ENCODE data around the gene ZNF81. TPM values are rescaled to one million over a fixed set of nuclear protein-coding genes. Genes with fewer than 3 reads are reported as not detected.
"Not testable (repeated sequence)": the region's sequence is repeated elsewhere in the genome, so short reads cannot be mapped to it uniquely, and the experiment has no call there.

Gene ZNF81
- total and polyA plus RNA-seq, 3 experiments from 2014 or later: 5.3 to 8.9 (median 7.9) TPM

DNA sequence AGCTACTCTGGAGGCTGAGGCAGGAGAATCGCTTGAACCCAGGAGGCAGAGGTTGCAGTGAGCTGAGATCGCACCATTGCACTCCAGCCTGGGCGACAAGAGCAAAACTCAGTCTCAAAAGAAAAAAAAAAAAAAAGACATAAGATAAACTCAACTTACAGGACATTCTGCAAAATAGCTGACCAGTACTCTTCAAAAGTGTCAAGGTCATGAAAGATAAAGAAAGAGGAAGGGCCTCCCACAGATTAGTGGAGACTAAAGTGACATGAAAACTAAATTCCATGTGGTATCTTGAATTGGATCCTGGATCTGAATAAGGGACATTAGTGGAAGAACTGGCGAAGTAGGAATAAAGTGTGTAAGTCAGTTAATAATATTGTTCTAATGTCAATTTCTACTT lies 103.7 kb downstream of the ZNF81 start:
- ChIA-PET CTCF (no interaction called here), POLR2A (no interaction called here)
- Mint-ChIP-seq H3K27me3 (peaks cover 0 to 10% of the 10 kb centered on the region in 2 donors), H3K4me3 (no peak overlapping the region), H3K36me3 (no peaks in the 10 kb centered on the region), H3K4me1 (peaks cover 4 to 6% (median 5%) of the 10 kb centered on the region in 3 donors), H3K27ac (peak overlapping the region in 1 of 8 donors; percentile 48), H3K9me3 (peaks cover 0 to 6% (median 2%) of the 10 kb centered on the region in 5 donors)
- DNase-seq: no peak
- no peaks in the 10 kb centered on the region for H3K9me3 ChIP-seq (ENCODE audit: low read length)
- H3K36me3 ChIP-seq (ENCODE audit: insufficient read depth, low read length): no peaks in the 10 kb centered on the region
- no peak overlapping the region for H3K27ac ChIP-seq (ENCODE audit: low read depth, low read length)
- H3K4me1 ChIP-seq (ENCODE audit: insufficient read depth, low read length): no peaks in the 10 kb centered on the region
- H3K27me3 ChIP-seq (ENCODE audit: insufficient read depth, low read length, poor library complexity, severe bottlenecking): no peaks in the 10 kb centered on the region
- no peak overlapping the region for H3K4me3 ChIP-seq (ENCODE audit: low read length)

DNA sequence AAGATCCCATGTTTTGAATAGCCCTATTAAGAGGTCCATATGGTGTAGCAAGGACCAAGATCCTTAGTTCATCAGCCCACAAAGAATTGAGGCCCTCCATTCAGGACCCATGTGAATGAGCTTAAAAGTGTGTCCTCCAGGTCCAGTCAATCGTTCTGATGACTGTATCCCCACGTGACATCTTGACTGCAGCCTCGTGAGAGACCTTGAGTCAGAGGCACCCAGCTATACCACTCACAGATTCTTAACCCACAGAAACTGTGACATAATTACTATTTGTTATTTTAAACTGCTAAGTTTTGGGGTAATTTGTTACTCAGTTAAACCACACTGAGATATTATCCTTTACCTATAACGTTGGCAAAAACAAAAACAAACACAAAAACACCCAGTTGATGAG lies 104.7 kb downstream of the ZNF81 start:
- peaks cover 2 to 3% (median 3%) of the 10 kb centered on the region in 3 donors for H3K4me1 Mint-ChIP-seq

DNA sequence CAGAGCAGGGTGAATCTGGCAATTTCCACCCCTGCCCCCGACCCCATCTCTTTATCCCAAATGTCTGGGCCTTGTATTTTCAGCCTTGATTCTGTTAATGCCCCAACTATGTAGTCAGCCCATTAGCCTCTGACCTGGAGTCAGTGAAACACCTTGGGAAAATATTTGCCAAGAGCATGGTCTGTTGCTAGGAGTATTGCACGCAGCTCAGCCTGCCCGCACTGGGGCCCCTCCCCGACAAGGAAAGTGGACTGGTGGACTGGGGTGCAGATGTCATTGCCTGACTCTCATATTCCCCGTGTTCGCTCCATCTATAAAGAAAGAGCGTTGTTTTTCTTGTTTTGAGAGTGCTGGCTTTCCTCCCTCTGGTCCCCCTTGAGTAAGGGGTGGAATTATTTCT lies 118.6 kb downstream of the ZNF81 start:
- H3K4me1 Mint-ChIP-seq; CTCF ChIA-PET; H3K27ac ChIP-seq (ENCODE audit: low read depth, low read length); DNase-seq; H3K9me3 ChIP-seq (ENCODE audit: low read length); H3K4me1 ChIP-seq (ENCODE audit: insufficient read depth, low read length); H3K4me3 Mint-ChIP-seq; H3K27ac Mint-ChIP-seq; H3K27me3 ChIP-seq (ENCODE audit: insufficient read depth, low read length, poor library complexity, severe bottlenecking); POLR2A ChIA-PET; H3K4me3 ChIP-seq (ENCODE audit: low read length); H3K27me3 Mint-ChIP-seq; H3K36me3 Mint-ChIP-seq; H3K36me3 ChIP-seq (ENCODE audit: insufficient read depth, low read length): not testable (repeated sequence)
- peaks cover 0 to 11% (median 3%) of the 10 kb centered on the region in 5 donors for H3K9me3 Mint-ChIP-seq

More for the DNA sequence above, 104.7 kb downstream of the ZNF81 start:
- H3K9me3 Mint-ChIP-seq: peaks cover 0 to 6% (median 2%) of the 10 kb centered on the region in 5 donors
- no peaks in the 10 kb centered on the region for H3K36me3 Mint-ChIP-seq
- Histone ChIP-seq H3K4me3 (ENCODE audit: low read length) (no peak overlapping the region), H3K36me3 (ENCODE audit: insufficient read depth, low read length) (no peaks in the 10 kb centered on the region), H3K27ac (ENCODE audit: low read depth, low read length) (no peak overlapping the region), H3K9me3 (ENCODE audit: low read length) (no peaks in the 10 kb centered on the region), H3K4me1 (ENCODE audit: insufficient read depth, low read length) (no peaks in the 10 kb centered on the region), H3K27me3 (ENCODE audit: insufficient read depth, low read length, poor library complexity, severe bottlenecking) (no peaks in the 10 kb centered on the region)
- ChIA-PET CTCF (no interaction called here), POLR2A (no interaction called here)
- H3K27ac Mint-ChIP-seq: no peak overlapping the region
- no peak overlapping the region for H3K4me3 Mint-ChIP-seq
- peaks cover 0 to 10% of the 10 kb centered on the region in 2 donors for H3K27me3 Mint-ChIP-seq
- no peak for DNase-seq

DNA sequence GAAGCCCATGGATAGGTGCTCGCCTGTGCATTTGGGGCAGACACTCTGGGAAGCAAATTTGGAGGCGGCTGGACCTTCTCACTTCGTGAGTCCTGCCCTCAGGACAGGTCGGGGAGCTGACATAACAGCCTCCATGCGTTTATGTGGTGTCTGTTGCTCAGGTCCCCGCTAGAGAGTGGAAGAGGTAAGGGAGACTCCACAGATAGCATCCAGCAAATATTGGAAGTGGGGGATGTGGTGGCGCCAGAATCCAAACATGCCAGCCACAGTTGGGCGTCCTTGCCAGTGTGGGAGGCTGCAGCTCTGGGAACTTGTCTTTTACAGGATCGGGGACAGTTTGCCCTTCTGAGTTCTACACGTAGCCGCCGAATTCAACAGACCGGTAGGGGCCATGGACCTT lies 119.3 kb downstream of the ZNF81 start:
- no peak overlapping the region for H3K4me3 Mint-ChIP-seq
- no peaks in the 10 kb centered on the region for H3K36me3 ChIP-seq (ENCODE audit: insufficient read depth, low read length)
- POLR2A ChIA-PET: no interaction called here

DNA sequence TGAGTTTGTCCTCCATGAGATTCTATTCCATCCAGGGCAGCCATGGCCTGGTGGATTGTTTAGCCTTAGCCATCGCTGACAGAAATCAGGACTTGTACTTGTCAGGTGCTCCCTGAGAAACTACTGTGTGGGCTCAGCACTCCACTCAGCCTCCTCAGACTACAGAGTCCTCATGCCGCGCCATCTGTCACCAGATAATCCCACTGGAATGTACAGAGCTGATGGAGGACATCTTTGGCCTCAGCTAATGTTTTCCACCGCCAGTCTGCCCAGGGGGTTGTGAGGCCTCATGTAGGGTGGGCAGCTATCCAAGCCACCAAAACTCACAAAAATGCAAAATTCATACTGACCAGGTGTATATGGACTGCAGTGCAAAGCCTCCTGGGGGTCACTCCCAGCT lies 121.5 kb downstream of the ZNF81 start:
- H3K27me3 ChIP-seq (ENCODE audit: insufficient read depth, low read length, poor library complexity, severe bottlenecking); H3K9me3 Mint-ChIP-seq; H3K36me3 ChIP-seq (ENCODE audit: insufficient read depth, low read length); H3K27ac ChIP-seq (ENCODE audit: low read depth, low read length); H3K4me1 Mint-ChIP-seq; H3K36me3 Mint-ChIP-seq; H3K9me3 ChIP-seq (ENCODE audit: low read length); DNase-seq; POLR2A ChIA-PET; H3K4me3 Mint-ChIP-seq; H3K4me1 ChIP-seq (ENCODE audit: insufficient read depth, low read length); H3K27me3 Mint-ChIP-seq; H3K27ac Mint-ChIP-seq; H3K4me3 ChIP-seq (ENCODE audit: low read length): not testable (repeated sequence)
- CTCF ChIA-PET: interaction anchor here (1.4 kb wide), 2 partner anchors 69 to 71 kb away, joined by 3 to 6 read pairs; no protein-coding TSS in a partner anchor

More for the DNA sequence above, 119.3 kb downstream of the ZNF81 start:
- Mint-ChIP-seq H3K4me1 (no peaks in the 10 kb centered on the region), H3K27me3 (peaks cover 0 to 4% of the 10 kb centered on the region in 2 donors), H3K27ac (peak overlapping the region in 1 of 8 donors; percentile 54), H3K9me3 (peaks cover 0 to 9% (median 0%) of the 10 kb centered on the region in 5 donors), H3K36me3 (no peaks in the 10 kb centered on the region)
- Histone ChIP-seq H3K4me1 (ENCODE audit: insufficient read depth, low read length) (no peaks in the 10 kb centered on the region), H3K4me3 (ENCODE audit: low read length) (no peak overlapping the region), H3K27ac (ENCODE audit: low read depth, low read length) (no peak overlapping the region), H3K9me3 (ENCODE audit: low read length) (no peaks in the 10 kb centered on the region), H3K27me3 (ENCODE audit: insufficient read depth, low read length, poor library complexity, severe bottlenecking) (no peaks in the 10 kb centered on the region)
- DNase-seq: no peak
- CTCF ChIA-PET: no interaction called here

GRCh38 chrX:47958761-47959342 lies 122.2 kb downstream of the ZNF81 start:
- Histone ChIP-seq H3K4me3 (ENCODE audit: low read length) (no peak overlapping the region), H3K9me3 (ENCODE audit: low read length) (no peaks in the 10 kb centered on the region), H3K27me3 (ENCODE audit: insufficient read depth, low read length, poor library complexity, severe bottlenecking) (no peaks in the 10 kb centered on the region), H3K36me3 (ENCODE audit: insufficient read depth, low read length) (no peaks in the 10 kb centered on the region), H3K27ac (ENCODE audit: low read depth, low read length) (no peak overlapping the region), H3K4me1 (ENCODE audit: insufficient read depth, low read length) (no peaks in the 10 kb centered on the region)
- H3K9me3 Mint-ChIP-seq: no peaks in the 10 kb centered on the region
- no peaks in the 10 kb centered on the region for H3K4me1 Mint-ChIP-seq
- ChIA-PET CTCF (interaction anchor here (1.3 to 1.4 kb wide), 4 partner anchors 64 to 71 kb away, joined by 3 to 6 read pairs (median 4); no protein-coding TSS in a partner anchor), POLR2A (no interaction called here)
- peak overlapping the region in 1 of 7 donors; percentile 15 for H3K4me3 Mint-ChIP-seq
- no peak overlapping the region for H3K27ac Mint-ChIP-seq
- peak in 1 of 5 donors; percentile 26 for DNase-seq
- H3K36me3 Mint-ChIP-seq: no peaks in the 10 kb centered on the region
- H3K27me3 Mint-ChIP-seq: peaks cover 0 to 4% of the 10 kb centered on the region in 2 donors

DNA sequence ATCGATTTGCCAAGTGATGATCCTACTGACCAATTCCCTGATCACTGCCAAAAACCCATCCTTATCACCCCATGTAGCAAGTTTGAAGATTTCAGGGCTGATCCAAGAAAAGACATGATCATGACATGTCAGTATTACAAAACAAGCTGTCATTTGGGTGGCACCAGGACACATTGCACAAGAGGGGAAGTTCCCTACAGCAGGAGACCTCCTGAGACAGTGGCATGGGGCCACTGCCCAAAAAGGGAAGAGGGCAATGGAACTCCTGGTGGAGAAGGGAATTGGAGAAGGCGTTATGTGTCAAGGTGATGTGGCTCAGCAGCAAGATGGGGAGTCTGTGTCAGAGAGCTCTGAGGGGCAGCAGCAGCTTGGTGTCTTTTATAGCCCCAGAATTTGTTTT lies 123.7 kb downstream of the ZNF81 start:
- H3K27me3 Mint-ChIP-seq: peaks cover 0 to 4% of the 10 kb centered on the region in 2 donors
- no peaks in the 10 kb centered on the region for H3K36me3 Mint-ChIP-seq
- no peaks in the 10 kb centered on the region for H3K4me1 ChIP-seq (ENCODE audit: insufficient read depth, low read length)
- DNase-seq: no peak
- no peaks in the 10 kb centered on the region for H3K36me3 ChIP-seq (ENCODE audit: insufficient read depth, low read length)
- H3K27ac Mint-ChIP-seq: peak overlapping the region in 2 of 8 donors; percentile 5 to 39
- H3K4me1 Mint-ChIP-seq: no peaks in the 10 kb centered on the region
- ChIA-PET CTCF (no interaction called here), POLR2A (no interaction called here)
- no peaks in the 10 kb centered on the region for H3K9me3 ChIP-seq (ENCODE audit: low read length)
- no peak overlapping the region for H3K4me3 ChIP-seq (ENCODE audit: low read length)
- H3K27ac ChIP-seq (ENCODE audit: low read depth, low read length): no peak overlapping the region
- H3K9me3 Mint-ChIP-seq: peaks cover 0 to 6% (median 0%) of the 10 kb centered on the region in 5 donors
- H3K27me3 ChIP-seq (ENCODE audit: insufficient read depth, low read length, poor library complexity, severe bottlenecking): no peaks in the 10 kb centered on the region
- no peak overlapping the region for H3K4me3 Mint-ChIP-seq

DNA sequence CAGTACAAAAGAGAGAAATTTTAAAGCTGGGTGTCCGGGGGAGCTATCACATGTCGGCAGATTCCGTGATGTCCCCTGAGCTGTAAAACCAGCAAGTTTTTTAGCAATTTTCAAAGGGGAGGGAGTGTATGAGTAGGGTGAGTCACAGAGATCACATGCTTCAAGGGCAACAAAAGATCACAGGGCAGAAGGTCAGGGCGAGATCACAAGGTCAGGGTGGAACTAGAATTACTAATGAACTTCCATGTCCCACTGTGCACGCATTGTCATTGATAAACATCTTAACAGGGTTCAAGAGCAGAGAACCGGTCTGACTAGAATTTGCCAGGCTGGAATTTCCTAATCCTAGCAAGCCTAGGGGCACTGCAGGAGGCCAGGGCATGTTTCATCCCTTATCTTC lies 125.1 kb downstream of the ZNF81 start:
- H3K4me1 Mint-ChIP-seq; H3K27me3 Mint-ChIP-seq; H3K27ac ChIP-seq (ENCODE audit: low read depth, low read length); H3K27me3 ChIP-seq (ENCODE audit: insufficient read depth, low read length, poor library complexity, severe bottlenecking); H3K4me3 Mint-ChIP-seq; H3K36me3 ChIP-seq (ENCODE audit: insufficient read depth, low read length); DNase-seq; H3K27ac Mint-ChIP-seq; POLR2A ChIA-PET; H3K9me3 ChIP-seq (ENCODE audit: low read length); CTCF ChIA-PET; H3K36me3 Mint-ChIP-seq; H3K9me3 Mint-ChIP-seq; H3K4me3 ChIP-seq (ENCODE audit: low read length); H3K4me1 ChIP-seq (ENCODE audit: insufficient read depth, low read length): not testable (repeated sequence)

All from CD8-positive, alpha-beta memory T cell (primary cell).